Peyer's patch (tissue), 4 donors: ENCODE results near the gene CHSY1.

ENCODE experiments used
- CTCF ChIP-seq, 6 experiments: fragments of 450-650 bp in 4 of 6; fragments of 200-600 bp in 2 of 6; sonication (generic) in 1 of 6; IDR thresholded peaks; one replicate each; pipeline ENCODE4 v1.5.1; 2017 to 2019; ENCODE audit warnings: antibody characterized with exemption in 6 of 6, mild to moderate bottlenecking in 3 of 6, moderate library complexity in 1 of 6
- POLR2A ChIP-seq, 2 donors: fragments of 450-650 bp; IDR thresholded peaks; one replicate each; pipeline ENCODE4 v1.5.1; 2017; ENCODE audit warnings: antibody characterized with exemption in 2 of 2, mild to moderate bottlenecking in 2 of 2, moderate library complexity in 2 of 2

- no peak for TF ChIP-seq CTCF (IDR thresholded peaks at IDR 0.05)
- TF ChIP-seq POLR2A (IDR thresholded peaks at IDR 0.05): no peak
Measured at GRCh38 chr15:101184830-101185229, 67.0 kb downstream of the CHSY1 start.
